Measurements from ENCODE around the gene TIMM44.
"Not testable (repeated sequence)": the region's sequence is repeated elsewhere in the genome, so short reads cannot be mapped to it uniquely, and the experiment has no call there.

TIMM44 gene

DNA sequence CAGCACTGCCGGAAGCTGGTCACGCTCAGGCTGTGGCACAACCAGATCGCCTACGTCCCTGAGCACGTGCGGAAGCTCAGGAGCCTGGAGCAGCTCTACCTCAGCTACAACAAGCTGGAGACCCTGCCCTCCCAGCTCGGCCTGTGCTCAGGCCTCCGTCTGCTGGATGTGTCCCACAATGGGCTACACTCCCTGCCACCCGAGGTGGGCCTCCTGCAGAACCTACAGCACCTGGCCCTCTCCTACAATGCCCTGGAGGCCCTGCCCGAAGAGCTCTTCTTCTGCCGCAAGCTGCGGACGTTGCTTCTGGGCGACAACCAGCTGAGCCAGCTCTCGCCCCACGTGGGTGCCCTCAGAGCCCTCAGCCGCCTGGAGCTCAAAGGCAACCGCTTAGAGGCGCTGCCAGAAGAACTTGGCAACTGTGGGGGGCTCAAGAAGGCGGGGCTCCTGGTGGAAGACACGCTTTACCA is 43.0 kb downstream of the TIMM44 start:
- no peak for DNase-seq (ENCODE audit: low read depth)

DNA sequence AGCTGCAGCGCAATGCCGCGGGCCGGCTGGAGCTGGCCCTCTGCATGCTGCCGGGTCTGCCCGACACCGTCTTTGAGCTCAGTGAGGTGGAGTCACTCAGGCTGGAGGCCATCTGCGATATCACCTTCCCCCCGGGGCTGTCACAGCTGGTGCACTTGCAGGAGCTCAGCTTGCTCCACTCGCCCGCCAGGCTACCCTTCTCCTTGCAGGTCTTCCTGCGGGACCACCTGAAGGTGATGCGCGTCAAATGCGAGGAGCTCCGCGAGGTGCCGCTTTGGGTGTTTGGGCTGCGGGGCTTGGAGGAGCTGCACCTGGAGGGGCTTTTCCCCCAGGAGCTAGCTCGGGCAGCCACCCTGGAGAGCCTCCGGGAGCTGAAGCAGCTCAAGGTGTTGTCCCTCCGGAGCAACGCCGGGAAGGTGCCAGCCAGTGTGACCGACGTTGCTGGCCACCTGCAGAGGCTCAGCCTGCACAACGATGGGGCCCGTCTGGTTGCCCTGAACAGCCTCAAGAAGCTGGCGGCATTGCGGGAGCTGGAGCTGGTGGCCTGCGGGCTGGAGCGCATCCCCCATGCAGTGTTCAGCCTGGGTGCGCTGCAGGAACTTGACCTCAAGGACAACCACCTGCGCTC is 43.6 kb downstream of the TIMM44 start:
- DNase-seq (ENCODE audit: low read depth) = no peak

DNA sequence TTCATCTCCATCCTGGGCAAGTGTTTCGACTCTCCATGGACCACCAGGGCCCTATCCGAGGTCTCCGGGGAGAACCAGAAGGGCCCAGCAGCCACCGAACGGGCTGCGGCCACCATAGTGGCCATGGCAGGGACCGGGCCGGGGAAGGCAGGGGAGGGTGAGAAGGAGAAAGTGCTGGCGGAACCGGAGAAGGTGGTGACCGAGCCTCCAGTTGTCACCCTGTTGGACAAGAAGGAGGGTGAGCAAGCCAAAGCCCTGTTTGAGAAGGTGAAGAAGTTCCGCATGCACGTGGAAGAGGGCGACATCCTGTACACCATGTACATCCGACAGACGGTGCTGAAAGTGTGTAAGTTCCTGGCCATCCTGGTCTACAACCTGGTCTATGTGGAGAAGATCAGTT is 44.5 kb downstream of the TIMM44 start:
- DNase-seq (ENCODE audit: low read depth) = no peak

DNA sequence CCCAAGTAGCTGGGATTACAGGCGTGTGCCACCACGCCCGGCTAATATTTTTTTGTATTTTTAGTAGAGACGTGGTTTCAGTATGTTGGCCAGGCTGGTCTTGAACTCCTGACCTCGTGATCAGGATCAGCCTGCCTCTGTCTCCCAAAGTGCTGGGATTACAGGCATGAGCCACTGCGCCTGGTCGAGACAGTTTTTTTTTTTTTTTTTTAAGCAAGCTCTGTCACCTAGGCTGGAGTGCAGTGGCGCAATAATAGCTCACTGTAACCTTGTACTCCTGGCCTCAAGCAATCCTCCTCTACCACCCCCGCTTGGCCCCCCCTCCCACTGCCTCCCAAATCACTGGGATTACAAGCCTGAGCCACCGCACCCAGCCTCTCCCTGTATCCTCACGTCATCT is 46.2 kb downstream of the TIMM44 start:
- DNase-seq (ENCODE audit: low read depth) = no peak

DNA sequence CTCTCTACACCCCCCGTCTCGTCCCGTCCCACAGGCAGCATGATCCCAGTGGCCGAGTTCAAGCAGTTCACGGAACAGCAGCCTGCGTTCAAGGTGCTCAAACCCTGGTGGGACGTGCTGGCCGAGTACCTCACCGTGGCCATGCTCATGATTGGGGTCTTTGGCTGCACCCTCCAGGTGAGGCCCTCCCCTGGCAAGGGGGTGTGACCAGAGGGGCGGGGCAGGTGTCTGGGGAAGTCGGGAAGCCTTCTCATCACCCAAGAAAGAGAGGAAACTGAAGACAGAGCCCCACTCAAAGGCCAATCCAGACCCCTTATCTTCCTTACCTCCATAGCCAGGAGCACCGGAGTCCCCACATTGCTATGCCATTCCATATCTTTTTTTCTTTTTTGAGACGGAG is 47.9 kb downstream of the TIMM44 start:
- DNase-seq (ENCODE audit: low read depth) = no peak

DNA sequence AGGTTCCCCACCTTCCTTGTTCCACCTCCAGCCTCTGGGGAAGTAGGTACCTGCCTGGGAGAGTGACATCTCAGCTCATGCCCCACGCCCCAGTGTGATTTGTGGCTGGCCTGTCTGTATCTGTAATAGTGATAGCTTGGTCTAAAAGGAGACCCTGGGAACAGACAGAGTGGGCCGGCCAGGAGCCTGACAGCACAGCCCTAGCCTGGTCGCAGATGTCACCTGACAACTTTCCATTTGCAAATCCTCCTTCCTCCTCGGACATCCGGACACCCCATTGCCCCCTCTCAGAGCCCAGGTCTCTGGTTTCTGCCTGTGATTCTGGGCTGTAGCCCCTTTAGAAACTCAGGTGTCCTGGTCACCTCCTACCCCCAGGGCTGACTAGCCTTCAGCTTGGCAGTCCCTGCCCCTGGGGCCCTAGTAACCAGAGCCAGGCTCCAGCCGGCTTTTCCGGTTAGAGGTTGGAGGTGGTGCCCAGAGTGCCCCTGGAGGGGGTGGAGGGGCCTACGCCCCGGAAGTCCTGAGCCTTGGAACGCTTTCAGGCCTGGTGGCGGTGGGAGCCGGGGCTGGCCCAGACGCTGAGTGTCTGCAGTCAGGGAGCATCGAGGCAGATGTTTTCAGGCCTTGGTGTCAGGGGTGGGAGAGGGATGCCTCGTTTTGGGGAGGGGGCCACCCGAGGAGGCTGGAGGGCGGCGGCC is 48.7 kb downstream of the TIMM44 start:
- DNase-seq (ENCODE audit: low read depth) = no peak

DNA sequence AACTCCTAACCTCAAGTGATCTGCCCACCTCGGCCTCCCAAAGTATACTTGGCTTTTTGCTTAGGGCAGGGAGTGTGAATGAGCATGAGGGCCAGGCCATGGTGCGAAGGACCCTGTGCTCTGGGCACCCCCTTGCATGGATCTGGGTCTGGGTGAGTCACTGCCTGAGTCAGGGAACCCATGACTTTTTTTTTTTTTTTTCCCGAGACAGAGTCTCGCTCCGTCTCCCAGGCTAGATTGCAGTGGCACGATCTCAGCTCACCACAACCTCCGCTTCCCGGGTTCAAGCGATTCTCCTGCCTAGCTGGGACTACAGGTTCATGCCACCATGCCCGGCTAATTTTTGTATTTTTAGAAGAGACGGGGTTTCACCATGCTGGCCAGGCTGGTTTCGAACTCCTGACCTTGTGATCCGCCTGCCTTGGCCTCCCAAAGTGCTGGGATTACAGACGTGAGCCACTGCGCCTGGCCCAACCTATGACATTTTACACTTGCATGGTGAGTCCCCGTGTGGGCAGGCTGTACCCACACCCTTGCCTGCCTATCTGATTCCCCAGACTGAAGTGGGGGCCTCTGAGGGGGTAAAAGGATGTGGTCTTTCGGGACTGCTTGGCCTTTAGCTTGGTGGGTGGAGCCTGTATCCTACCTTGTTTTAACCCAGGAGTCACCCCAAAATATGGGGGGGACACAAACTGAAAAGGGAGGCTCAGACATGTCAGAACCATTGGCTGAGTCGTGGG is 49.9 kb downstream of the TIMM44 start:
- DNase-seq (ENCODE audit: low read depth) = not testable (repeated sequence)

DNA sequence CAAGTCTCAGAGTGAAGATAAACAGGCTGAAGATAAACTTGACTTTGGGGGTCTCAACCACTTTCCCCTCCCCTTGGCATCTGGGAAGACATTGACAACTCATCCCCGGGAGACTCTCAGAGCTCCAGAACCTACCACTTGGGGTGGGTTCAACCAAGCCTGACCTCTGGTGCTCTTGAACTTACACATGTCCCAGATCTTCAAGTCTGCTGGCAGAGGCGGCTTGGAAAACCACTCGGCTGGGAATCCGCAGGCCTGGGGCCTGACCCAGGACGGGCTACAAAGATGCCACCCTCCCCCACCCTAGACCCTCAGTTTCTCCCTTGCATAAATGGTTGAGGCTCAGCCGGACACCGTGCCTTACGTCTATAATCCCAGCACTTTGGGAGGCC is 54.6 kb downstream of the TIMM44 start:
- DNase-seq (ENCODE audit: low read depth) = no peak

GRCh38 chr19:7888145-7888825 is 55.2 kb downstream of the TIMM44 start, which contains the start of gene LRRC8E:
Gene LRRC8E (plus strand): TSS chr19:7888510. CDS start chr19:7895604, 7,094 bp downstream.
- DNase-seq (ENCODE audit: low read depth) = no peak

DNA sequence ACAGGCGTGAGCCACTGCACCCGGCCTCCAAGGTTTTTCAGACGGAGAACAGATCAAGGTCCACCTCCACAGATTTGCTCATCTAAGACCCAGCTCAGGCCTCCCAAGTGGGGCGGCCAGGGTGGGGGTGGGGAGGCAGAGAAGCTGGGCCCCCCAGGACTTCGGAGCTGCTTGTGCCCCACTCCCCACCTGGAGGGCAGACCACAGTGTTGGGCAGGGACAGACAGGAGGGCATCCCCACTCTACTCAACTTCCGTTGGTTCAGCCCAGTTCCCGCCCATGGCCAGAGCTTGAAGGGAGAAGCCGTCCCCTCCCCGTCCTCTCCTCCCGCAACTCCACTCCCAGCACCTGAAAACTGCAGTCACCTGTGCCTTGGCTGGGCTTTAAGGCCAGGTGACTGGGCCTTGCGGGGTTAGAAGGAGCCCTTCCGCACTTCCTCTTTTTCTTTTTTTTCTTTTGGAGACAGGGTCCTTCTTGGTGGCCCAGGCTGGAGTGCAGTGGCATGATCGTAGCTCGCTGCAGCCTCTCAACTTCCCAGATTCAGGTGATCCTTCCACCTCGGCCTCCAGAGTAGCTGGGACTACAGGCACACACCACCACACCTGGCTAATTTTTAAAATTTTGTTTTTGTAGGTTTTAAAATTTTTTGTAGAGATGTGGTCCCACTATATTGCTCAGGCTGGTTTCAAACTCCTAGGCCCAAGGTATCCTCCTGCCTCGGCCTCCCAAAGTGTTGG is 55.9 kb downstream of the TIMM44 start:
- no peak for DNase-seq (ENCODE audit: low read depth)

DNA sequence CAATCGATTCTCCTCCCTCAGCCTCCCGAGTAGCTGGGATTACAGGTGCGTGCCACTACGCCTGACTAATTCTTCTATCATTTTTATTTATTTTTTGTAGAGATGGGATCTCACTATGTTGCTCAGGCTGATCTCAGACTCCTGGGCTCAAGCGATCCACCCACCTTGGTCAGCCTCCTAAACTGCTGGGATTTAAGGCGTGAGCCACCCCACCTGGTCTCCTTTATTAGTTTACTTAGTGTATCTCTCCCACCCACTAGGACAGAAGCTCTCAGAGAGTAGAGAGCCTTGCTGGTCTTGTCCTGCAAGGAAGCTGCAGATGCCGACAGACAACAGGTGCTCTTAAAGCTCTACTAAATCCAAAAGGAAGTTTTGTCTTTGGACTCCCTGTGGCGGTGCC is 57.6 kb downstream of the TIMM44 start:
- DNase-seq (ENCODE audit: low read depth) = no peak

DNA sequence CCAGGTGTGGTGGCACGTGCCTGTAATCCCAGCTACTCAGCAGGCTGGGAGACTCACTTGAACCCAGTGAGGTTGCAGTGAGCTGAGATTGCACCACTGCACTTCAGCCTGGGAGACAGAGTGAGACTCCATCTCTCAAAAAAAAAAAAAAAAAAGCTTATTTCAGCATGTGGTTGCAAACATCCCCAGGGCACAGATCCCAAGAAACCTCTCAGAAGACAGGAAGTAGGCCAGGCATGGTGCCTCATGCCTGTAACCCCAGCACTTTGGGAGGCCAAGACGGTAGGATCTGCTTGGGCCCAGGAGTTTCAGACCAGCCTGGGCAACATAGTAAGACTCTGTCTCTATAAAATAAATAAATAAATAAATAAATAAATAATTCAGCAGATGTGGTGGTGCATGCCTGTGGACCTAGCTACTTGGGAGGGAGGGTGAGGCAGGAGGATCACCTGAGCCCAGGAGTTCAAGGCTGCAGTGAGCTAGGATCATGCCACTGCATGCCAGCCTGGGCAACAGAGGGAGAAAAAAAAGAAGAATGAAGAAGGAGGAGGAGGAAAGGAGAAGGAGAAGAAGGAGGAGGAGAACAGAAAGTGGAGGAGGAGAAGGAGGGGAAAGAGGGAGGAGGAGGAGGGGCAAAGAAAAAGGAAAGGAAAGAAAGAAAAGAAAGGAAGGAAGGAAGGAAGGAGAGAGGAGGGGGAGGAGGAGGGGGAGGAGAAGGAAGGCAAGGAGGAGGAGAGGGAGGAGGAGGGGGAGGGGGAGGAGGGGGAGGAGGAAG is 59.5 kb downstream of the TIMM44 start:
- DNase-seq (ENCODE audit: low read depth) = no peak

DNA sequence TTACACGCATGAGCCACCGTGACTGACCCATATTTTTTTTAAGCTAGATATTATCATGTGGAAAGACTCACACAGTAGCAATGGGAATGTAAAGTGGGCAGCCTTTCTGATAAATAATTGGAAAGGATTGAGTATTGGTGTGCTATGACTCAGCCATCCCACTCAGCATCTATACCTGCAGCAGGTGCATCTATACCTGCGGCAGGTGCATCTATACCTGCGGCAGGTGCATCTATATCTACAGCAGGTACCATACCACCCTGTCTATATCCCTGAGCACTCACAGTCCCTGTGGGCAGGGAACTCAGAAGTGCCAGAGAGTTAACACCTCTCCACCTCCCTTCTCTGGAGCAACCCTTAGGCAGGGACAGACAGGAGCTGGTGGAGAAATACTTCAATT is 60.4 kb downstream of the TIMM44 start:
- DNase-seq (ENCODE audit: low read depth) = no peak

GRCh38 chr19:7881910-7882309 is 61.6 kb downstream of the TIMM44 start:
- DNase-seq (ENCODE audit: low read depth) = no peak

DNA sequence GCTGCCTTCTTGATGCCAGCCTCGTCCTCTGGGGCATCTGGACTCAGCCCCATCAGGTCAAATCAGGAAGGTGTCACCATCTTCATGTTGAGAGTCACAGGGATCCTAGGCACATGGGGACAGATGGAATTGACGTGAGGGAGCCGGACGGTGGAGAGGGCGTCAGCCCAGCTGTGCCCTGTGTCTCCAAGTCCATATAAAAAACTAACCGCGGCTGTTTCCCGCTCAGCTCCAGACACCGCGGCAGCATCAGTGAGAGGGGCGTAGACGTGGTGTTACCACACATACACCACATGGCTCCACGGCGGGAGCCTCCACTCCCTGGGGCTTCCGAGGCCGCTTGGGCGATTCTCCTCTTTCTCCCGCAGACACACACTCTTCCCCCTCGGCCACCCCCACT is 63.6 kb downstream of the TIMM44 start:
- no peak for DNase-seq (ENCODE audit: low read depth)

DNA sequence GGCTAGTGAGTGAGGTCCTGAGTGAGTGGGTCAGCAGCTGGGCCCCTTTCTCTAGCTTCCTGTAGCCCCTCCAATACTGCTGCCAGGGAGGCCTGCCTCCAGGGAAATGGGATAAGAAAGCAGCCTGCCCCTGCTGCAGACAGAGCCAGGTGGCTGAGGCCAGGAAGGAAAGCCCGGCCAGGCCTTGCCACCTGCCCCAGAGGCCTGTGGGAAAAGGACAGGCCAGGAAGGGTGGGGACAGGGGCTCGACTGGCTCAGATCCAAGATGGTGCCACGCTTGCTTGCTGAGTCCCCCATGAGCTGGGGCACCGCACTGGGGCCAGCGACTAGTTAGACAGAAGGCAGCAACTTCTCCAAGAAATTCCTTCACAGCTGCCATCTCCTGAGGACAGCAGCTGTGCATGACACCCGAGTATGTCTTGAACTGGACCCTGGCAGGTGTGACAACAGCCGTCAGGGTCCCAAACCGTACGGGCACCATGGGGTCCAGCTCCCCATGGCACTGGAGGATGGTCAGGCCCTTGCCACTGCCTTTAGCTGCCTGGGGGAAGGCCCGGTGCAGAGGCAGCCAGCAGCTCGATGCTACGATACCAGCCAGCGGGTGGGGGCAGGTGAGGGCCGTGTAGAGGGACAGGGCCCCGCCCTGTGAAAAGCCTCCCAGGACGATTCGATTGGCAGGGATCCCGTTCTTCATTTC is 64.2 kb downstream of the TIMM44 start:
- DNase-seq (ENCODE audit: low read depth) = no peak

DNA sequence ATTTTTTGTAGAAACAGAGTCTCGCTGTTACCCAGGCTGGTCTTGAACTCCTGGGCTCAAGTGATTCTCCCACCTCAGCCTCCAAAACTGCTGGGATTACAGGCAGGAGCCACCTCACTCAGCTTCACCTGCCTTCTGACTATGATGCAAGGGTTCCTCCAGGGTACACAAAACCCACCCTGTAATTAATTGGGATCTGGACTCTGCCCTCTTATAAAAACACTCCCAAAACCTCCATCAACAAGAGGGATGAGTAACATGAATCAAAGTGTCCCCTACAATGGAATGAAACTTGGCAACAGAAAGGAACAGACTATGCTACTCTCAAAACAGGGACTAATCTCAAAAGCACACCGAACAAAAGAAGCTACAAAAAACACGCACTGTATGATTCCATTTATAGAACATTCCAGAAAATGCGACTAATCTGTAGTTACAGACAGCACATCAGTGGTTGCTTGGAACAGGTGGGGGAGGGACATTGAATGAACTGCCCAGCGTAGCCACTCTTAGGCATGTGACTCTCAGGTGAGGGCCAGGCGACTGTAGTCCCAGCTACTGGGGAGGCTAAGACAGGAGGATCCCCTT is 66.1 kb downstream of the TIMM44 start:
- no peak for DNase-seq (ENCODE audit: low read depth)

Measured in HS-5 (cell line).